Measurements from ENCODE around the gene HARS1. TPM values are rescaled to one million over a fixed set of nuclear protein-coding genes. Genes with fewer than 3 reads are reported as not detected.
"Not testable (repeated sequence)": the region's sequence is repeated elsewhere in the genome, so short reads cannot be mapped to it uniquely, and the experiment has no call there.

HARS1 gene
- total and polyA plus RNA-seq, 2 experiments from 2014 or later: 41.1 to 56.6 TPM

DNA sequence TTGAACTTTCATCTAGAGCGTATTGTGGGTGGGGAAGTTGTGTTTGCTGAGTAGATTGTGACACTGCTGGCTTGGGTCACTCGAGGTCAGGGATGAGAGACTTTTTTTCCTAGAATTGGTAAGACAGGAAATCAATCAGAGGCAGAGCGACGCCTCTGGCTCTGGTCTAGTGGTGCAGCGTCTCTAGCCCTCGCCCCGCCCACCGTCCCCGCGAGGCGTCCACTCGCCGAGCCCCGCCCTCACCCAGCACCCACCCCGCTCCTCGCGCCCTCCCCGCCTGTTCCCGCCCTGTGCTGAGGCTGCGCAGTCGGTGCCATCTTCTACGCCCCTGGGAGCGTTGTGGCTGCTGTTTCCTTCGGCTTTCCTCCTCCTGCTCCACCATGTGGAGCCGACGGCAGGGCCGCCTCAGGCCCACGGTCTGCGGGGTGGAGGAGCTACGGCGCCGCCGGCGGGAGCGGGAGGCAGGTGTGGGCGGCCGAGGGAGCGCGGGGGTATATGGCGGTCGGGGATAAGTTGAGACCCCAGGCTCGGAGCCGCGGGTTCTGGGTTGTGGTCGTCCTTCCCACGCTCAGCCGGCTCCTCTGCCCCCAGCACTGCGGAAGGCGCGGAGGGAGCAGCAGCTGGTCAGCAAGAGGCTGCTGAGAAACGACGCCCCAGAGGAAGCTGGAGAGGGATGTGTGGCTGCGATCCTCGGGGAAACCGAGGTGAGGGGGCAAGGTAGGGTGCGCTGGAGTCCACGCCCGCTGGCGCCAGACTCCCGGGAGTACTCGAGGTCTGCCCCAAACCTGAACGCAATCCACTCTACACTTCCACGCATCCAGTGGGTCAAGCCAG lies 51.8 kb downstream of the HARS1 start, which contains the start of gene TMCO6:
Gene TMCO6, plus strand, starts transcription at position 304 of the 834 bp plus-strand sequence. Its CDS starts 77 bp downstream, at position 381.
- no peaks in the 10 kb centered on the region for H3K9me3 ChIP-seq (ENCODE audit: low read depth)

DNA sequence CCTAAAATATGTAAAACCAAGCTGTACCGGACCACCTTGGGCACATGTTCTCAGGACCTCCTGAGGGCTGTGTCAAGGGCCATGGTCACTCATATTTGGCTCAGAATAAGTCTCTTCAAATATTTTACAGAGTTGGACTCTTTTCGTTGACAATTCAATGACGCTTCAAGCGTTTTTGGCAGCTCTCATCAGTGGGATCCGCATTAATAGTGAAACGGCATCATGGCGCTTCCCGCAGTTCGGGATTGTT lies 52.3 kb downstream of the HARS1 start:
- H3K9me2 ChIP-seq (replicated peaks; ENCODE audit: insufficient read depth); H3K4me3 ChIP-seq; DNase-seq (ENCODE audit: low spot score); H3K4me1 ChIP-seq (ENCODE audit: insufficient read depth); H3K9me3 ChIP-seq (ENCODE audit: low read depth); H4K20me1 ChIP-seq (ENCODE audit: insufficient read depth, poor library complexity, severe bottlenecking); H3K27me3 ChIP-seq; H3K36me3 ChIP-seq (replicated peaks; ENCODE audit: insufficient read depth, low read depth): not testable (repeated sequence)
- Histone ChIP-seq H2AFZ (peak overlapping the region; percentile 69), H3K4me2 (peak overlapping the region; percentile 67), H3K27ac (peak overlapping the region; percentile 81), H3K79me2 (peaks cover 14% of the 10 kb centered on the region)
- 53% methylated on average over 9 of the region's 9 CpGs for WGBS (ENCODE audit: low lambda C conversion rate, missing lambda C conversion rate)

More for the DNA sequence above, 51.8 kb downstream of the HARS1 start, which contains the start of gene TMCO6:
- DNase-seq (ENCODE audit: low spot score): peak; percentile 99
- peak within 1 kb of the TSS; percentile 69 for H2AFZ ChIP-seq
- no peaks in the 10 kb centered on the region for H3K27me3 ChIP-seq
- no peaks in the 10 kb centered on the region for H3K36me3 ChIP-seq (replicated peaks; ENCODE audit: insufficient read depth, low read depth)
- H3K4me3 ChIP-seq: peak within 1 kb of the TSS; percentile 54
- H3K4me1 ChIP-seq (ENCODE audit: insufficient read depth): peaks cover 5% of the 10 kb centered on the region
- peaks cover 14% of the 10 kb centered on the region for H3K79me2 ChIP-seq
- H3K27ac ChIP-seq: peak within 1 kb of the TSS; percentile 81
- H3K9me2 ChIP-seq (replicated peaks; ENCODE audit: insufficient read depth): no peaks in the 10 kb centered on the region
- WGBS (ENCODE audit: low lambda C conversion rate, missing lambda C conversion rate): 2% methylated on average over 47 of the region's 63 CpGs
- TF ChIP-seq EZH2phosphoT487 (IDR thresholded peaks at IDR 0.05; ENCODE audit: low read depth, severe bottlenecking, unreplicated experiment): no peak
- TF ChIP-seq, protein P1, sequence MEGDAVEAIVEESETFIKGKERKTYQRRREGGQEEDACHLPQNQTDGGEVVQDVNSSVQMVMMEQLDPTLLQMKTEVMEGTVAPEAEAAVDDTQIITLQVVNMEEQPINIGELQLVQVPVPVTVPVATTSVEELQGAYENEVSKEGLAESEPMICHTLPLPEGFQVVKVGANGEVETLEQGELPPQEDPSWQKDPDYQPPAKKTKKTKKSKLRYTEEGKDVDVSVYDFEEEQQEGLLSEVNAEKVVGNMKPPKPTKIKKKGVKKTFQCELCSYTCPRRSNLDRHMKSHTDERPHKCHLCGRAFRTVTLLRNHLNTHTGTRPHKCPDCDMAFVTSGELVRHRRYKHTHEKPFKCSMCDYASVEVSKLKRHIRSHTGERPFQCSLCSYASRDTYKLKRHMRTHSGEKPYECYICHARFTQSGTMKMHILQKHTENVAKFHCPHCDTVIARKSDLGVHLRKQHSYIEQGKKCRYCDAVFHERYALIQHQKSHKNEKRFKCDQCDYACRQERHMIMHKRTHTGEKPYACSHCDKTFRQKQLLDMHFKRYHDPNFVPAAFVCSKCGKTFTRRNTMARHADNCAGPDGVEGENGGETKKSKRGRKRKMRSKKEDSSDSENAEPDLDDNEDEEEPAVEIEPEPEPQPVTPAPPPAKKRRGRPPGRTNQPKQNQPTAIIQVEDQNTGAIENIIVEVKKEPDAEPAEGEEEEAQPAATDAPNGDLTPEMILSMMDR (IDR thresholded peaks at IDR 0.05; ENCODE audit: poor library complexity): peak; percentile 56
- peak within 1 kb of the TSS; percentile 82 for H3K4me2 ChIP-seq
- no peaks in the 10 kb centered on the region for H4K20me1 ChIP-seq (ENCODE audit: insufficient read depth, poor library complexity, severe bottlenecking)

DNA sequence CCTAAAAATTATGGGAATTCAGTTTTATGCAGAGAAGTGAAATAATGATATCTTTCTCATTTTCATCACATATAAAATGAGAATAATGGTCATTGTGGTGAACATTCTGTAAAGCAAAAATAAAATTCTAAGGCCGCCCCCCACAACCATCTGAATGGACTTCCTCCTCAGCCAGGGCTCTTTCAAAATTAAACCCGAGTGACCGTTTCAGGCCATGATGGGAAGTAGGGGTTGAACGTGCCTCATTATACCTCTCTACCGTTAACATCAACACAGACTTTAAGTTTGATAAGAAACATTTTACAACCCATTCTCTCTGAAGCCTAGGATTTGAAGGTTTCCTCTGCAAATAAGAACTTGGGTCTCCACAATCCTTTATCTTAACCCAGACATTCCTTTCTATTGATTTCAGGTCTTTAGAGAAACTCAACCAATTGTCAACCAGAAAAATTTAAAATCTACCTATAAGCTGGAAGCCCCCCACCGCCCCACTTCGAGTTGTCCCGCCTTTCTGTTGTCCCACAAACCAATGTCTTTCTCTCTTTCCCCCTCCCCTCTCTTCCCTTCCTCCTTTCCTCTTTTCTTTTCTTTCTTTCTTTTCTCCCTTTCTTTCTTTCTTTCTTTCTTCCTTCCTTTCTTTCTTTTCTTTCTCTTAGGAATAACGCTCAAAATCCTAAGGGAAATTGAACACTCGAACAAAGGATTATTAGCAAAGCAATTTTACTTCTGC lies 53.6 kb downstream of the HARS1 start:
- Histone ChIP-seq H4K20me1 (ENCODE audit: insufficient read depth, poor library complexity, severe bottlenecking) (no peaks in the 10 kb centered on the region), H3K4me3 (no peak overlapping the region), H3K27me3 (no peaks in the 10 kb centered on the region), H2AFZ (no peak overlapping the region), H3K9me2 (replicated peaks; ENCODE audit: insufficient read depth) (no peaks in the 10 kb centered on the region), H3K27ac (peak overlapping the region; percentile 81), H3K79me2 (peaks cover 14% of the 10 kb centered on the region), H3K36me3 (replicated peaks; ENCODE audit: insufficient read depth, low read depth) (no peaks in the 10 kb centered on the region), H3K9me3 (ENCODE audit: low read depth) (no peaks in the 10 kb centered on the region), H3K4me2 (no peak overlapping the region), H3K4me1 (ENCODE audit: insufficient read depth) (peaks cover 5% of the 10 kb centered on the region)
- no peak for DNase-seq (ENCODE audit: low spot score)
- TF ChIP-seq EZH2 (IDR thresholded peaks at IDR 0.05; ENCODE audit: borderline replicate concordance) (no peak), EZH2phosphoT487 (IDR thresholded peaks at IDR 0.05; ENCODE audit: low read depth, severe bottlenecking, unreplicated experiment) (no peak)
- TF ChIP-seq, protein P1 (IDR thresholded peaks at IDR 0.05; ENCODE audit: poor library complexity): no peak
- 73% methylated on average over 10 of the region's 10 CpGs for WGBS (ENCODE audit: low lambda C conversion rate, missing lambda C conversion rate)
